22Rv1 (cell line): ENCODE measurements around the gene SPAG7.

Experiments
- CTCF ChIP-seq: fragments of 450-650 bp; IDR thresholded peaks from 2 replicates; pipeline ENCODE4 v1.5.1; 2017; ENCODE audit warnings: mild to moderate bottlenecking
- ZFX ChIP-seq: fragments of 450-650 bp; IDR thresholded peaks from 2 replicates; pipeline ENCODE4 v1.6.1; 2017; ENCODE audit warnings: antibody characterized with exemption, borderline replicate concordance

- no peak for TF ChIP-seq CTCF
- no peak for TF ChIP-seq ZFX
These were observed 23.5 kb downstream of the SPAG7 start for GRCh38 chr17:4944163-4944553.
